A549 treated with CORT108297 at 1 μM for 4 hours (cell line): Measurements from ENCODE around the gene PPP6R1. TPM values are rescaled to one million over a fixed set of nuclear protein-coding genes. Genes with fewer than 3 reads are reported as not detected.

Experiments
- total RNA-seq: library from RNA; stranded (reverse); fragments of 200-300 nt; extraction: Qiagen RNA extraction; gene quantifications from 5 replicates; pipeline ENCODE4 v1.2.3, GENCODE V29; 2022

PPP6R1 gene
- total RNA-seq = 87.7 to 128 TPM (median 124 TPM) in 5 replicates

DNA sequence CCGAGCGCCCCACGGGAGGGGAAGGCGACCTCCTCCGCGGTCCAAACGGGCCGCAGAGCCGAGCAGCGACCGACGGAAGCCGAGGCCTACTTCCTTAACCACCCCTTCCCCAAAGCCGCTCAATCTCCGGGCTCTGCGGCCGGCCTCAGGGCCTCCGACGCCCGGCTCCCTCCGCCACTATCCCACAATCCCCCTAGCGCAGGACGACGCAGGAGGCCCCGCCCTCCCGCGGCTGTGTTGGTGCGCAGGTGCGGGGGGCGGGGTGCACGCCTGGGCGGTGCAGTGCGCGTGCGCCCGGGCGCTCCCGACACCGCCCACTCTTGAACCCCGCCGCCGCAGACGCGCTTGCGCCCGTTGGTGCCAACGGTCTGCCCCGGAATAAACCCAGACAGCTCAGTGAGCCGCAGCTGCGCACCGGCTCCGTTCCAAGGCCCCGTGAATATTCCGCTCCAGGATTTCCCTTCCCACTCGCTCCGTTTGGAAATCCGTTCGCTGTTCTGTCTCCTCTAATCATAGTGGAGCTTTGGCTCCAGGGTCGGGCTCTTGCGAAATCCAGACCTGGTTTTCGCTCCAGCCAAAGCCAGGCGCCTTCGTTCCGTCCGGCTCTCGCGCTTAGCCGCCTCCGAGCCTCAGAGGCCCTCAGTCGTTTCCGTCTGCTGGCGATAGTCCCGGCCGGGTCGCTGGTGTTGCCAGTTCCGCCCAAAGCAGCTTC lies at the start of gene PPP6R1:
Gene PPP6R1 (minus strand): TSS at position 190 of the 712 bp plus-strand sequence. CDS start 11,914 bp downstream, outside the sequence.

DNA sequence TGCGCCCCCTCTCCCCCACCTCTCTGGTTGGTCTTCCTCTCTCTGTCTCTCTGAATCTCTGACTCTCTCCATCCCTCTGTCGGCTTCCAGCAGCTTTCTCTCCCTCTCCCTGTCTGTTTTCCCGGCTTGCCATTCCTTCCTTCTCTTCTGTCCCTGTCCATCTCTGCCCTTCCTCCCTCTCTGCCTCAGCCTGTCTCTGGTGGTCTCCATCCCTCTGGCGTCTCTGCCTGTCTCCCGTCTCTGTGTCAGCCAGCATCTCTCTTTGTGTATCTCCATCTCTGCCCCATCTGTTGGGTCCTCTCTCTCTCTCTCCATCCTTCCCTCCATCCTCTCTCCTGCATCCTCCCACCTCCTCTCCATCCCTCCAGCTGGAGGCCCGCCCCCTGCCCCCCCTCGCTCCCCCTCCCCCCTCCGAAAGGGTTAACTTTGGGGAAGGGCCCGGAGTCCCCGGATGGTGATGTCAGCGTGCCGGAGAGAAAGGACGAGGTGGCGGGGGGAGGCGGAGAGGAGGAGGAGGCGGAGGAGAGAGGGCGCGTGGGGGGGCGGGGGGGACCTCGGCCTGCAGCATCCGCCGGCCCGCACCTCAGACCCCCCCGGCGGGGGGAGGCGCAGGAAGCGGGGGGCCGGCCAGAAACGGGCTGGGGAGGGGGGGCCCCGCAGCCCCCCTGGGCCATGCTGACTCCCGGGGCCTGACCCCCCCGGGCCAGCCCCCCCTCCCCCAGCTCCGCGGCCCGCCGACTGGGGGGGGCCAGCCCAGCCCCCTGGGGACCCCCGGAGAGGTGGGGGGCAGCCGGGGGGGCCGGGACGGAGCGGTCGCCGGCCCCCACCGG lies 24.9 kb upstream of the PPP6R1 start, which contains the start of gene BRSK1:
Gene BRSK1 (plus strand): TSS at position 450 of the 830 bp plus-strand sequence. CDS start 446 bp downstream, outside the sequence.

DNA sequence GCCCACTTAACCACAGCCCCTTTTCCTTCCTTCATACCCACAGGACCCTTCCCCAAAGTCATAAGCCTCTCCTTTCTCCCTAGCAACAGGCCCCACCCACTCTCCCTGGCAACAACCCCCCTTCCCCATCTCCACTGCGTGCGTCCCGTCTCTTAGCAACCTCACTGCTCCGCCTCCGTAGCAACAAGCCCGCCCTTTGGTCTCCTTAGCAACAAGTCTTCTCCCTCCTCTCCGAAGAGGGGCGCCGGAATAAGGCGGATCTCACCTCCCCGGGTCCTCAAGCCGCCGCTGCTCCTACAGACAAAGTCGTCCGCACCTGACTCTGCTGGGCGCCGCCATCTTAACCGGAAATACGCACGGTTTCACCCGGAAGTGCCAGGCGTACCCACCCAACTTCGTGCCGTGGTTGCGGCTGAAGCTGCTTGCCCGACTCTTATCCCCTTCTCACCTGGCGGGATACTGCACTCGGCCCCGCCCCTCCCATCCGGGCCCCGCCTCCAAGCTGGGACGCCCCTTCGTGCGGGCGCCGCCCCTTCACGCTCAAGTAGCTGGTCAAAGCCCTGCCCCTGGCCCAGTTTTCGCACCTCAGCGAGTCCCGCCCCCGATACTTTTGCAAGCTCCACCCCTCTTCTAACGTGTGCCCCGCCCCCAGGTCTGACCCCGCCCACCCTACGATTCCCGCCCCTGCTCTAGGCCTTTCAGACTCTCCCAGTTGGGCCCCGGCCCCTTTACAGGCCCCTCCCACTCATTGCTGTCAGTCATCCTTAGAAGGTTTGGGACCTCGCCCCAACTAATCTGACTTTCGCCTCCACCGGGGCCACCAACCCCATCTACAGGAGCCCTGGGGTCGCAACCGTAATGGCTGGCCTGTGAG lies 21.2 kb upstream of the PPP6R1 start, which contains the start of gene HSPBP1:
Gene HSPBP1 (minus strand): TSS at position 341 of the 874 bp plus-strand sequence. CDS start 502 bp downstream, outside the sequence.

DNA sequence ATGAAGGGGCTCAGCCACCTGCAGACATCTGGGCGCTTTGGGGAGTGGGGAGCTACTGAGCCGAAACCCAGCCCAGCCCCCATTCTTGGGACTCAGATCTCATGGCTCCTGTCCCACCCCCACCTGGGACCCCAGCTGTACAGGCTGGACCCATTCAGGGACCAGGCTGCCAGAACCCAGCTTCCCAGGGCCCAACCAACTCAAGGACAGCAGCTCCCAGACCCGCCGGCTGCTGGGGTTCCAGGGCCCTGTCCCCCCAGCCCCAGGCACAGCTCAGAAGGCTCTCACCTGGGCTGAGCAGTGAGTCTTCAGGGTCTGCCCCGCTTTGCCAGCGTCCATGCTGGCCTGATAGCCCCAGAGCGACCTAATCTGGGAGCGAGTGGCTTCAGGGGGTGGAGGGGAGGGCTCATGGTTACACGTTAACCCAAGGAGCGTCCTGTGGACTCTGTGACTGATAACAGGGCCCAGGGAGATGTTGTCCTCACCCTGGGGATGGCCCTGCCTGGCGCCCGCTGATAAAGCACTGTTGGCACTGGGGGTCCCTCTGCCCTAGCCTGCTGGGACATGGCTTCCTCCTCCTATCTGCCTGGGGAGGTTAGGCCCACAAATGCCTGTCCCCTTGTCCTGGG lies 30.3 kb downstream of the PPP6R1 start, which contains the start of gene TMEM86B:
Gene TMEM86B (minus strand): TSS at position 361 of the 629 bp plus-strand sequence. CDS start 22 bp downstream, at position 339.

DNA sequence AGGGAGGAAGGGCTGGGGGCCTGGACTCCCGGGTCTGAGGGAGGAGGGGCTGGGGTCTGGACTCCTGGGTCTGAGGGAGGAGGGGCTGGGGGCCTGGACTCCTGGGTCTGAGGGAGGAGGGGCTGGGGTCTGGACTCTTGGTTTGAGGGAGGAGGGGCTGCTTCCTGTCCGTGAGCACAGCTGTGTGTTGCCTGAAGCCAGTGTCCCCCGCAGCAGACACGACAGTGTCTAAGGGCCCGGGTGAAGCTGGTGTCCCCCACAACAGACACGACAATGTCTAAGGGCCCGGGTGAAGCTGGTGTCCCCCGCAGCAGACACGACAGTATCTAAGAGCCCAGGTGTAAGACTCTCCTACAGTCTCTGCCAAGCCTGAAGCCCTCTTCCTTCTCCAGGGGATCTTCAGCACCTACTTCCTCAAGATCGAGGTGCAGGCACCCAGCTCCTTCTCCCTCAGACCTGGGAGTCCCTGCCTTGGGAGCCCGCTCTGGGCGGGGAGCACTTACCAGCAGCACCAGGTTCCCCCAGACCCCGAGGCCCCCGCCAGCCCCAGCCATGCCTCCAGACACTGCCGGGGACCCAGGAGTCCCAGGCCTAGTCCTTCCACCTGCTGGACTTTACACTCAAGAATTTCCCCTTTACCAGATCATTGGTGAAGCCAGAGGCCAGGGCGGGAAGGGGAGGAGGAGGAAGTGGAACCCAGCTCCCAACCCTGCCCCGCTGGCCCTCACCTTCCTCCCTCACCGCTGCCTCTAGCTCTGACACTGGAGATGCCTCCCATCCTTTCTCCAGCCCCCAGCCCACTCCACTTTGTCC lies 49.7 kb downstream of the PPP6R1 start, which contains the start of gene PTPRH:
Gene PTPRH (minus strand): TSS at position 622 of the 813 bp plus-strand sequence. CDS start 68 bp downstream, at position 554.

Other genes starting within 250 kb of the PPP6R1 start
- 0.06 to 0.24 TPM (median 0.21 TPM) in 5 replicates for gene GP6, start 220.8 kb downstream of the PPP6R1 start, total RNA-seq
- gene RDH13, start 195.9 kb downstream of the PPP6R1 start, total RNA-seq = 14.0 to 20.9 TPM (median 20.1 TPM) in 5 replicates
- gene EPS8L1, start 183.1 kb downstream of the PPP6R1 start, total RNA-seq = 3.7 to 6.2 TPM (median 5.5 TPM) in 5 replicates
- 60.2 to 97.6 TPM (median 90.0 TPM) in 5 replicates for gene PPP1R12C, start 141.4 kb downstream of the PPP6R1 start, total RNA-seq
- 114 to 145 TPM (median 137 TPM) in 5 replicates for gene TNNT1, start 109.8 kb downstream of the PPP6R1 start, total RNA-seq
- 6.1 to 9.2 TPM (median 8.0 TPM) in 5 replicates for gene TNNI3, start 101.3 kb downstream of the PPP6R1 start, total RNA-seq
- gene DNAAF3, start 92.4 kb downstream of the PPP6R1 start, total RNA-seq = 4.5 to 6.9 TPM (median 6.2 TPM) in 5 replicates
- gene SYT5, start 78.7 kb downstream of the PPP6R1 start, total RNA-seq = 2.8 to 4.9 TPM (median 3.8 TPM) in 5 replicates
- gene PTPRH, start 49.5 kb downstream of the PPP6R1 start, total RNA-seq = 3.7 to 5.3 TPM (median 5.2 TPM) in 5 replicates
- gene TMEM86B, start 30.3 kb downstream of the PPP6R1 start, total RNA-seq = 2.7 to 6.4 TPM (median 5.2 TPM) in 5 replicates
- gene HSPBP1, start 21.1 kb upstream of the PPP6R1 start, total RNA-seq = 119 to 156 TPM (median 146 TPM) in 5 replicates
- 3.3 to 5.4 TPM (median 4.0 TPM) in 5 replicates for gene BRSK1, start 25.0 kb upstream of the PPP6R1 start, total RNA-seq
- not detected in 5 replicates for gene TMEM150B, start 66.3 kb upstream of the PPP6R1 start, total RNA-seq
- gene KMT5C, start 80.9 kb upstream of the PPP6R1 start, total RNA-seq = 5.8 to 11.4 TPM (median 9.7 TPM) in 5 replicates
- gene COX6B2, start 95.7 kb upstream of the PPP6R1 start, total RNA-seq = 0.58 to 1.4 TPM (median 1.2 TPM) in 5 replicates
- gene GARIN5B, start 104.2 kb upstream of the PPP6R1 start, total RNA-seq = 0.06 to 0.29 TPM (median 0.12 TPM) in 5 replicates
- 42.1 to 61.8 TPM (median 53.6 TPM) in 5 replicates for gene IL11, start 111.4 kb upstream of the PPP6R1 start, total RNA-seq
- gene TMEM190, start 117.8 kb upstream of the PPP6R1 start, total RNA-seq = 1.2 to 2.6 TPM (median 2.0 TPM) in 5 replicates
- gene TMEM238, start 125.3 kb upstream of the PPP6R1 start, total RNA-seq = 1.6 to 11.1 TPM (median 8.6 TPM) in 5 replicates
- gene RPL28, start 126.9 kb upstream of the PPP6R1 start, total RNA-seq = 2,587 to 2,941 TPM (median 2,775 TPM) in 5 replicates
- 320 to 492 TPM (median 460 TPM) in 5 replicates for gene UBE2S, start 148.8 kb upstream of the PPP6R1 start, total RNA-seq
- gene SHISA7, start 184.3 kb upstream of the PPP6R1 start, total RNA-seq = 0.02 TPM in 1 of 5 replicates, not detected in the others
- gene ISOC2, start 202.6 kb upstream of the PPP6R1 start, total RNA-seq = 54.6 to 66.3 TPM (median 63.5 TPM) in 5 replicates
- gene C19orf85, start 205.7 kb upstream of the PPP6R1 start, total RNA-seq = not detected in 5 replicates
- gene ZNF628, start 217.6 kb upstream of the PPP6R1 start, total RNA-seq = 5.7 to 8.8 TPM (median 7.8 TPM) in 5 replicates
- gene NAT14, start 226.2 kb upstream of the PPP6R1 start, total RNA-seq = 34.2 to 64.7 TPM (median 61.2 TPM) in 5 replicates
- gene SSC5D, start 229.4 kb upstream of the PPP6R1 start, total RNA-seq = 0.45 to 1.3 TPM (median 0.81 TPM) in 5 replicates